GM23338 (cell line): Measurements from ENCODE around the gene GNS. TPM values are rescaled to one million over a fixed set of nuclear protein-coding genes. Genes with fewer than 3 reads are reported as not detected.

ENCODE experiments used
- ATAC-seq: fragments of 200-7000 bp; cut with Tn5 transposase; 3 replicates; pipeline ENCODE4 v1.9.1; 2020
- DNase-seq: peaks from one replicate; pipeline ENCODE4 v3.0.0-alpha.2; 2015; ENCODE audit warnings: low spot score
- H2AFZ ChIP-seq: fragments of 200-600 bp; sonication (generic); 2 replicates; pipeline ENCODE4 v1.8.0; 2016; ENCODE audit warnings: antibody characterized with exemption, mild to moderate bottlenecking, moderate library complexity
- H3F3A ChIP-seq: fragments of 200-600 bp; sonication (generic); replicated peaks from 2 replicates; pipeline ENCODE4 v1.8.0; 2017; ENCODE audit warnings: antibody characterized with exemption, mixed run types, low read depth
- H3K27ac ChIP-seq: fragments of 200-600 bp; sonication (generic); 2 replicates; pipeline ENCODE4 v1.6.1; 2016; ENCODE audit warnings: low read depth
- H3K27me3 ChIP-seq: fragments of 200-600 bp; sonication (generic); 2 replicates; pipeline ENCODE4 v1.8.0; 2016; ENCODE audit warnings: mild to moderate bottlenecking, mixed run types, moderate library complexity; ENCODE audit not compliant: insufficient read depth
- H3K36me3 ChIP-seq: fragments of 200-600 bp; sonication (generic); 2 replicates; pipeline ENCODE4 v1.8.0; 2016; ENCODE audit warnings: mild to moderate bottlenecking; ENCODE audit not compliant: insufficient read depth
- H3K4me1 ChIP-seq: fragments of 200-600 bp; sonication (generic); 2 replicates; pipeline ENCODE4 v1.8.0; 2016; ENCODE audit warnings: mild to moderate bottlenecking, moderate library complexity; ENCODE audit not compliant: insufficient read depth
- H3K4me2 ChIP-seq: fragments of 200-600 bp; sonication (generic); 2 replicates; pipeline ENCODE4 v1.7.1; 2017; ENCODE audit warnings: mixed run types
- H3K4me3 ChIP-seq: fragments of 200-600 bp; sonication (generic); 2 replicates; pipeline ENCODE4 v1.6.1; 2016; ENCODE audit warnings: mixed run types
- H3K79me2 ChIP-seq: fragments of 200-600 bp; sonication (generic); replicated peaks from 2 replicates; pipeline ENCODE4 v1.8.0; 2017; ENCODE audit warnings: mild to moderate bottlenecking; ENCODE audit not compliant: insufficient read depth
- H3K9me2 ChIP-seq: fragments of 200-600 bp; sonication (generic); 2 replicates; pipeline ENCODE4 v1.8.0; 2017; ENCODE audit not compliant: insufficient read depth
- H4K20me1 ChIP-seq: fragments of 200-600 bp; sonication (generic); replicated peaks from 2 replicates; pipeline ENCODE4 v1.8.0; 2017; ENCODE audit warnings: mild to moderate bottlenecking; ENCODE audit not compliant: insufficient read depth
- H3K27ac Mint-ChIP-seq: 2 replicates; pipeline ENCODE4 v1.8.0; 2020; ENCODE audit warnings: inconsistent platforms, mild to moderate bottlenecking, moderate library complexity, mixed read lengths
- H3K27me3 Mint-ChIP-seq: 3 replicates; pipeline ENCODE4 v1.8.0; 2022; ENCODE audit warnings: low read depth, mild to moderate bottlenecking, moderate library complexity, mixed read lengths, inconsistent platforms; ENCODE audit not compliant: insufficient read depth, poor library complexity
- H3K36me3 Mint-ChIP-seq: 3 replicates; pipeline ENCODE4 v1.8.0; 2021; ENCODE audit warnings: low read depth, mild to moderate bottlenecking, inconsistent platforms, moderate library complexity, mixed read lengths
- H3K4me1 Mint-ChIP-seq: 3 replicates; pipeline ENCODE4 v1.8.0; 2020; ENCODE audit warnings: mild to moderate bottlenecking, inconsistent platforms, mixed read lengths
- H3K4me3 Mint-ChIP-seq: 3 replicates; pipeline ENCODE4 v1.8.0; 2021; ENCODE audit warnings: moderate library complexity, mild to moderate bottlenecking, inconsistent platforms, mixed read lengths
- H3K9me3 Mint-ChIP-seq: 3 replicates; pipeline ENCODE4 v1.8.0; 2020; ENCODE audit warnings: moderate library complexity, mild to moderate bottlenecking, inconsistent platforms, mixed read lengths
- CTCF ChIP-seq, 2 experiments: fragments of 200-600 bp in 1 of 2; sonication (generic) in 1 of 2; conservative IDR thresholded peaks; 2 replicates each; pipeline versions ENCODE4 v1.5.1 to v1.6.1; 2016 to 2017; ENCODE audit warnings: antibody characterized with exemption in 2 of 2, low read depth in 2 of 2, mild to moderate bottlenecking in 2 of 2, moderate library complexity in 1 of 2
- ETS1 ChIP-seq: IDR thresholded peaks from 2 replicates; pipeline ENCODE4 v1.6.1; 2016; ENCODE audit warnings: antibody characterized with exemption
- EZH2 ChIP-seq: fragments of 200-600 bp; sonication (generic); IDR thresholded peaks from one replicate; pipeline ENCODE4 v1.8.0; 2017; ENCODE audit warnings: antibody characterized with exemption, mild to moderate bottlenecking, low read depth; ENCODE audit not compliant: unreplicated experiment
- EZH2phosphoT487 ChIP-seq: fragments of 200-600 bp; sonication (generic); IDR thresholded peaks from one replicate; pipeline ENCODE4 v1.8.1; 2018; ENCODE audit warnings: antibody characterized with exemption; ENCODE audit not compliant: unreplicated experiment
- NANOG ChIP-seq: IDR thresholded peaks from 2 replicates; pipeline ENCODE4 v1.6.1; 2016; ENCODE audit warnings: antibody characterized with exemption, borderline replicate concordance
- POLR2AphosphoS5 ChIP-seq: IDR thresholded peaks from 2 replicates; pipeline ENCODE4 v1.6.1; 2016; ENCODE audit warnings: antibody characterized with exemption, low read depth
- STAT1 ChIP-seq: IDR thresholded peaks from one replicate; pipeline ENCODE4 v1.6.1; 2016; ENCODE audit warnings: antibody characterized with exemption; ENCODE audit not compliant: unreplicated experiment
- ZNF462 ChIP-seq: fragments of 250-450 bp; sonication (Bioruptor Pico); IDR thresholded peaks from 2 replicates; pipeline ENCODE4 v1.5.0; 2020; ENCODE audit warnings: mild to moderate bottlenecking, moderate library complexity
- polyA plus RNA-seq: library from polyadenylated mRNA; unstranded; fragments of >200 nt; fragmentation: Nextera tagmentation; extraction: Ambion mirVana; gene quantifications from 2 replicates; pipeline ENCODE4 v1.2.1, GENCODE V29; 2016
- total RNA-seq: library from RNA; depleted of rRNA; stranded (reverse); fragments of >200 nt; shearing (Covaris generic); gene quantifications from 2 replicates; pipeline ENCODE4 v1.2.3, GENCODE V29; 2014

The GNS gene
- total and polyA plus RNA-seq, 2 experiments from 2014 or later, result 12.3 to 34.9 TPM

GRCh38 chr12:64753427-64753826 is 5.8 kb downstream of the GNS start:
- Mint-ChIP-seq H3K27me3 (peaks cover 1% of the 10 kb centered on the region), H3K27ac (no peak overlapping the region), H3K9me3 (no peaks in the 10 kb centered on the region), H3K4me1 (no peaks in the 10 kb centered on the region), H3K36me3 (peaks cover 19% of the 10 kb centered on the region), H3K4me3 (no peak overlapping the region)
- H3K27ac ChIP-seq, result no peak overlapping the region
- H3K4me1 ChIP-seq, result peaks cover 1% of the 10 kb centered on the region; the same call in 1 of the 2 replicates
- H3K4me3 ChIP-seq, result no peak overlapping the region
- H3K4me2 ChIP-seq, result no peak overlapping the region
- H3K36me3 ChIP-seq, result peaks cover 19% of the 10 kb centered on the region
- no peaks in the 10 kb centered on the region; the same call in 1 of the 2 replicates for H3F3A ChIP-seq
- no peaks in the 10 kb centered on the region for H3K9me2 ChIP-seq
- TF ChIP-seq EZH2phosphoT487 (no peak), STAT1 (no peak), POLR2AphosphoS5 (no peak), NANOG (no peak), ETS1 (no peak)
- H3K79me2 ChIP-seq, result peaks cover 36% of the 10 kb centered on the region
- no peak overlapping the region for H2AFZ ChIP-seq
- no peak for DNase-seq
- no peaks in the 10 kb centered on the region; the same call in 1 of the 2 replicates for H4K20me1 ChIP-seq
- no peak for ATAC-seq
- no peaks in the 10 kb centered on the region for H3K27me3 ChIP-seq

GRCh38 chr12:64752833-64753238 is 6.4 kb downstream of the GNS start:
- Histone ChIP-seq H3K4me2 (no peak overlapping the region), H3K4me1 (no peaks in the 10 kb centered on the region), H3F3A (no peaks in the 10 kb centered on the region; the same call in 1 of the 2 replicates), H3K36me3 (peaks cover 19% of the 10 kb centered on the region), H4K20me1 (no peaks in the 10 kb centered on the region; the same call in 1 of the 2 replicates), H3K27me3 (no peaks in the 10 kb centered on the region), H2AFZ (no peak overlapping the region), H3K9me2 (no peaks in the 10 kb centered on the region), H3K79me2 (peaks cover 30% of the 10 kb centered on the region), H3K27ac (no peak overlapping the region), H3K4me3 (no peak overlapping the region)
- Mint-ChIP-seq H3K4me1 (no peaks in the 10 kb centered on the region), H3K9me3 (no peaks in the 10 kb centered on the region), H3K27ac (no peak overlapping the region), H3K27me3 (peaks cover 1% of the 10 kb centered on the region), H3K4me3 (no peak overlapping the region), H3K36me3 (peaks cover 23% of the 10 kb centered on the region)
- DNase-seq (no peak), ATAC-seq (no peak)
- TF ChIP-seq ETS1, result no peak
- TF ChIP-seq CTCF (conservative IDR thresholded peaks at IDR 0.05; ENCODE audit: low read depth in 2 of 2), result no peak
- TF ChIP-seq EZH2, result no peak
- no peak for TF ChIP-seq ZNF462
